Measurements from ENCODE around the gene ITGB6. TPM values are rescaled to one million over a fixed set of nuclear protein-coding genes. Genes with fewer than 3 reads are reported as not detected.

ITGB6 gene
- total and polyA plus RNA-seq, 2 of the 4 experiments (the other 2 are of a cell fraction): under 0.01 TPM; not detected in 1

- H3K4me3 ChIP-seq (ENCODE audit: insufficient read depth, low read depth, low read length): no peak overlapping the region
- no peak overlapping the region for H3K14ac ChIP-seq (replicated peaks; ENCODE audit: low read depth, low read length)
- POLR2A ChIA-PET (ENCODE audit: unreplicated experiment): no interaction called here
- no peak overlapping the region for H3K23ac ChIP-seq (ENCODE audit: low read depth, low read length)
- dilution Hi-C loops (cut with HindIII; ENCODE audit: low sequenced_read_pairs, unreplicated experiment): no loop called here
- H3K4ac ChIP-seq (ENCODE audit: low read depth, low read length): no peak overlapping the region
- H4K91ac ChIP-seq (ENCODE audit: insufficient read depth, low read depth, low read length): no peak overlapping the region
- in situ Hi-C loops (cut with MboI; ENCODE audit: low sequenced_read_pairs): loop anchor here (10.0 kb wide), 1 partner anchor 879 kb away; no protein-coding TSS in a partner anchor
- no peak overlapping the region for H2BK5ac ChIP-seq (ENCODE audit: low read depth, low read length, poor library complexity, severe bottlenecking)
- no peak overlapping the region for H4K8ac ChIP-seq (ENCODE audit: low read depth in 2 of 2, low read length in 2 of 2)
- H2BK20ac ChIP-seq (ENCODE audit: low read depth, low read length): no peak overlapping the region
- no peaks in the 10 kb centered on the region for H3K36me3 ChIP-seq (ENCODE audit: control insufficient read depth, insufficient read depth, low read length)
- H3K9ac ChIP-seq (ENCODE audit: low read depth, low read length): no peak overlapping the region
- no peak overlapping the region for H4K5ac ChIP-seq (ENCODE audit: low read depth, low read length)
- H3K9me3 ChIP-seq (ENCODE audit: control insufficient read depth, insufficient read depth, low read length): no peaks in the 10 kb centered on the region
- H2AFZ ChIP-seq (replicated peaks; ENCODE audit: low read length, poor library complexity): no peak overlapping the region
- WGBS, 2 experiments (ENCODE audit: extremely low coverage in 2 of 2, insufficient read length in 1 of 2): no CpG with 5 or more reads among the region's 1 CpG
- BruUV-seq (replicated peaks): no TSS peak
- intact Hi-C loops (cut with micrococcal nuclease): loop anchor here (10.0 kb wide), 1 partner anchor 299 kb away; no protein-coding TSS in a partner anchor
- no peak overlapping the region for H2BK15ac ChIP-seq (ENCODE audit: low read depth, low read length)
- H2BK120ac ChIP-seq (ENCODE audit: low read depth, low read length): no peak overlapping the region
- no peak overlapping the region for H3K56ac ChIP-seq (ENCODE audit: extremely low read depth, insufficient read depth, low read length)
- no peak overlapping the region for H3K4me2 ChIP-seq (ENCODE audit: low read depth, low read length)
- no peaks in the 10 kb centered on the region for H3K9me1 ChIP-seq (ENCODE audit: insufficient read depth, low read length)
- H3K27me3 ChIP-seq (ENCODE audit: control insufficient read depth, insufficient read depth, low read length): peaks cover 2% of the 10 kb centered on the region; the same call in 1 of the 2 replicates
- H2AK9ac ChIP-seq (replicated peaks; ENCODE audit: low read depth, low read length, poor library complexity): no peak overlapping the region
- H4K20me1 ChIP-seq (ENCODE audit: insufficient read depth, low read length): no peaks in the 10 kb centered on the region
- CTCF ChIA-PET: no interaction called here
- H3K18ac ChIP-seq (ENCODE audit: low read depth, low read length): no peak overlapping the region
- H3K4me1 ChIP-seq (ENCODE audit: control insufficient read depth, insufficient read depth, low read length): no peaks in the 10 kb centered on the region
- no peak for TF ChIP-seq MAFK (IDR thresholded peaks at IDR 0.05; ENCODE audit: low read depth, low read length)
- no peak for TF ChIP-seq RCOR1 (IDR thresholded peaks at IDR 0.05; ENCODE audit: insufficient replicate concordance, low read length)
- no peak for TF ChIP-seq RAD21 (IDR thresholded peaks at IDR 0.05; ENCODE audit: low read length)
- no peak for TF ChIP-seq RFX5 (IDR thresholded peaks at IDR 0.05; ENCODE audit: low read depth, low read length)
- TF ChIP-seq FOS (IDR thresholded peaks at IDR 0.05; ENCODE audit: low read depth, low read length): no peak
- TF ChIP-seq NFE2L2 (IDR thresholded peaks at IDR 0.05; ENCODE audit: low read depth, low read length): no peak
- no peak for TF ChIP-seq MAZ (IDR thresholded peaks at IDR 0.05; ENCODE audit: borderline replicate concordance, low read depth, low read length)
- TF ChIP-seq POLR2A (IDR thresholded peaks at IDR 0.05; ENCODE audit: low read depth, low read length): no peak
- no peak for TF ChIP-seq CTCF (conservative IDR thresholded peaks at IDR 0.05; ENCODE audit: low read depth, low read length)
- no peak for TF ChIP-seq ELK1 (IDR thresholded peaks at IDR 0.05; ENCODE audit: borderline replicate concordance, low read depth, low read length)
- no peak for TF ChIP-seq MXI1 (IDR thresholded peaks at IDR 0.05; ENCODE audit: borderline replicate concordance, low read depth, low read length)
- no peak for TF ChIP-seq CEBPB (IDR thresholded peaks at IDR 0.05; ENCODE audit: low read depth, low read length)
- TF ChIP-seq BHLHE40 (IDR thresholded peaks at IDR 0.05; ENCODE audit: low read depth, low read length): no peak
- TF ChIP-seq CHD1 (IDR thresholded peaks at IDR 0.05; ENCODE audit: low read depth, low read length): no peak
- TF ChIP-seq USF2 (IDR thresholded peaks at IDR 0.05; ENCODE audit: low read depth, low read length): no peak
- TF ChIP-seq SMC3 (IDR thresholded peaks at IDR 0.05; ENCODE audit: low read depth, low read length): no peak
- ATAC-seq (ENCODE audit: low read depth): no peak
- H3K79me1 ChIP-seq (ENCODE audit: low read depth in 1 of 2, low read length in 2 of 2): no peaks in the 10 kb centered on the region
- DNase-seq: no peak
- H3K27ac ChIP-seq (ENCODE audit: insufficient read depth, low read length): no peak overlapping the region
- no peak overlapping the region for H2AK5ac ChIP-seq (ENCODE audit: low read depth, low read length)
These were observed 94.7 kb downstream of the ITGB6 start for GRCh38 chr2:160105366-160105765.
